PC-9 (cell line): Measurements from ENCODE around the gene WNT9B.

Experiments used
- EZH2 ChIP-seq: fragments of 200-600 bp; sonication (generic); IDR thresholded peaks from 2 replicates; pipeline ENCODE4 v1.8.0; 2017; ENCODE audit warnings: antibody characterized with exemption, low read depth
- TF ChIP-seq, protein P1 (sequence below): fragments of 200-600 bp; sonication (generic); conservative IDR thresholded peaks from 2 replicates; pipeline ENCODE4 v1.6.1; 2017; ENCODE audit warnings: mixed run types, antibody characterized with exemption, mild to moderate bottlenecking, moderate library complexity

DNA sequence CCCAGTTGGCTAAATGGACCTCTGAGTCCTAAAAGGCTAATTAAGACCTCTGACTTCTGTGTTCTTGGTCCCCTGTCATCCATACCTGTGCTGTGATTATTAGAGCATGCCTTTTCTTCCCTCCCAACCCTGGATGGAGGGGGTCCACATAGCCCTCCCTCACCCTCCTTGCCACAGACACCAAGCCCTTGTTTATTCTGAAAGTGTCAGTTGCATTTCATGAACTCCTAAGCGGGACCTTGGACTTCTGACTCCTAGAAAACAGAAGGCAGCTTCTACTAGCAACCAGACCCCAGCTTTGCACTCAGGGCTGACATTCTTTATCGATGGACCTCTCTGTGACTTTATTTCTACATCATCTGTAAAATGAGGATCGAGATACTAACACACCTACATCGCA, 38.1 kb downstream of the WNT9B start:
- TF ChIP-seq, protein P1, sequence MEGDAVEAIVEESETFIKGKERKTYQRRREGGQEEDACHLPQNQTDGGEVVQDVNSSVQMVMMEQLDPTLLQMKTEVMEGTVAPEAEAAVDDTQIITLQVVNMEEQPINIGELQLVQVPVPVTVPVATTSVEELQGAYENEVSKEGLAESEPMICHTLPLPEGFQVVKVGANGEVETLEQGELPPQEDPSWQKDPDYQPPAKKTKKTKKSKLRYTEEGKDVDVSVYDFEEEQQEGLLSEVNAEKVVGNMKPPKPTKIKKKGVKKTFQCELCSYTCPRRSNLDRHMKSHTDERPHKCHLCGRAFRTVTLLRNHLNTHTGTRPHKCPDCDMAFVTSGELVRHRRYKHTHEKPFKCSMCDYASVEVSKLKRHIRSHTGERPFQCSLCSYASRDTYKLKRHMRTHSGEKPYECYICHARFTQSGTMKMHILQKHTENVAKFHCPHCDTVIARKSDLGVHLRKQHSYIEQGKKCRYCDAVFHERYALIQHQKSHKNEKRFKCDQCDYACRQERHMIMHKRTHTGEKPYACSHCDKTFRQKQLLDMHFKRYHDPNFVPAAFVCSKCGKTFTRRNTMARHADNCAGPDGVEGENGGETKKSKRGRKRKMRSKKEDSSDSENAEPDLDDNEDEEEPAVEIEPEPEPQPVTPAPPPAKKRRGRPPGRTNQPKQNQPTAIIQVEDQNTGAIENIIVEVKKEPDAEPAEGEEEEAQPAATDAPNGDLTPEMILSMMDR = no peak
- no peak for TF ChIP-seq EZH2
